H1 (cell line): ENCODE data around the gene EPHB6. TPM values are rescaled to one million over a fixed set of nuclear protein-coding genes. Genes with fewer than 3 reads are reported as not detected.

Experiments used
- CTCF ChIA-PET: fragments of 300-600 bp; sonication (Branson Sonifier 250); formaldehyde crosslinking; loops from one replicate; lab custom pipeline; 2021; ENCODE audit not compliant: partially characterized antibody; lab: Charles Lee
- POLR2A ChIA-PET: fragments of 300-600 bp; sonication (Branson Sonifier 250); formaldehyde crosslinking; loops from one replicate; lab custom pipeline; 2021; ENCODE audit warnings: inconsistent platforms; ENCODE audit not compliant: partially characterized antibody; lab: Charles Lee
- DNase-seq, 2 experiments: peaks; one replicate each; pipeline versions ENCODE4 v3.0.0 to v3.0.0-alpha.2; 2010 to 2022; ENCODE audit warnings: low spot score in 2 of 2, low read depth in 1 of 2, mixed read lengths in 1 of 2
- FAIRE-seq: peaks from 2 replicates; lab custom pipeline; 2011; peaks lifted over from hg19 to GRCh38; lab: Jason Lieb, UNC
- H2AFZ ChIP-seq: 2 replicates; pipeline ENCODE4 v1.8.1; 2012; ENCODE audit warnings: low read length, inconsistent platforms
- H2AK5ac ChIP-seq: 2 replicates; pipeline ENCODE4 v1.6.1; 2013; ENCODE audit warnings: low read depth, low read length
- H2BK120ac ChIP-seq: replicated peaks from 2 replicates; pipeline ENCODE3; 2013; ENCODE audit warnings: low read depth, low read length, inconsistent platforms
- H2BK12ac ChIP-seq: 2 replicates; pipeline ENCODE4 v1.6.1; 2013; ENCODE audit warnings: low read depth, low read length
- H2BK15ac ChIP-seq: 2 replicates; pipeline ENCODE4 v1.6.1; 2013; ENCODE audit warnings: low read length
- H2BK20ac ChIP-seq: 2 replicates; pipeline ENCODE4 v1.6.1; 2013; ENCODE audit warnings: low read length
- H2BK5ac ChIP-seq: 2 replicates; pipeline ENCODE4 v1.6.1; 2013; ENCODE audit warnings: low read depth, low read length
- H3K14ac ChIP-seq: 2 replicates; pipeline ENCODE4 v1.6.1; 2013; ENCODE audit warnings: inconsistent platforms; ENCODE audit not compliant: insufficient read length
- H3K18ac ChIP-seq: 2 replicates; pipeline ENCODE4 v1.6.1; 2013; ENCODE audit warnings: low read length; ENCODE audit errors: extremely low read depth
- H3K23ac ChIP-seq: 2 replicates; pipeline ENCODE4 v1.6.1; 2013; ENCODE audit warnings: inconsistent platforms; ENCODE audit not compliant: insufficient read length
- H3K23me2 ChIP-seq: 2 replicates; pipeline ENCODE4 v1.6.1; 2013; ENCODE audit warnings: low read depth, low read length
- H3K27ac ChIP-seq: 2 replicates; pipeline ENCODE4 v1.6.1; 2011; ENCODE audit warnings: low read depth, low read length, inconsistent platforms
- H3K27me3 ChIP-seq, 4 experiments: replicated peaks in 1 of 4; 1 replicate in 1 of 4; 2 replicates in 3 of 4; pipeline versions ENCODE4 v1.6.1 to v1.8.1; 2011 to 2013; ENCODE audit warnings: low read length in 3 of 4, mild to moderate bottlenecking in 3 of 4, inconsistent platforms in 2 of 4, mixed read lengths in 2 of 4, moderate library complexity in 1 of 4; ENCODE audit not compliant: control insufficient read depth in 3 of 4, insufficient read depth in 3 of 4; ENCODE audit errors: extremely low read depth in 1 of 4
- H3K36me3 ChIP-seq, 4 experiments: 2 replicates each; pipeline versions ENCODE4 v1.6.1 to v1.8.1; 2011 to 2013; ENCODE audit warnings: mild to moderate bottlenecking in 4 of 4, low read length in 3 of 4, moderate library complexity in 2 of 4, control low read depth in 1 of 4, inconsistent platforms in 1 of 4; ENCODE audit not compliant: insufficient read depth in 4 of 4, control insufficient read depth in 2 of 4
- H3K4ac ChIP-seq: replicated peaks from 2 replicates; pipeline ENCODE3; 2013; ENCODE audit warnings: low read length, low read depth, mixed read lengths, inconsistent platforms; ENCODE audit not compliant: insufficient read length
- H3K4me1 ChIP-seq, 4 experiments: replicated peaks in 1 of 4; 1 replicate in 1 of 4; 2 replicates in 3 of 4; pipeline versions ENCODE4 v1.6.1 to v1.8.1; 2011 to 2013; ENCODE audit warnings: low read length in 3 of 4, inconsistent platforms in 2 of 4, mixed read lengths in 1 of 4; ENCODE audit not compliant: insufficient read depth in 4 of 4, control insufficient read depth in 3 of 4
- H3K4me2 ChIP-seq, 2 experiments: 2 replicates each; pipeline versions ENCODE4 v1.6.1 to v1.8.1; 2011 to 2013; ENCODE audit warnings: low read depth in 2 of 2, low read length in 2 of 2, control low read depth in 1 of 2, inconsistent platforms in 1 of 2, mild to moderate bottlenecking in 1 of 2; ENCODE audit not compliant: insufficient read depth in 1 of 2
- H3K4me3 ChIP-seq, 4 experiments: fragments of 200-600, 300-600 bp in 1 of 4; sonication (generic), shearing (Covaris generic), sonication (Bioruptor Twin) in 1 of 4; 2 replicates each; pipeline versions ENCODE4 v1.5.1 to v1.8.1; 2011 to 2016; ENCODE audit warnings: low read length in 4 of 4, low read depth in 3 of 4, control low read depth in 2 of 4, inconsistent platforms in 2 of 4, mild to moderate bottlenecking in 2 of 4, mixed read lengths in 1 of 4, moderate library complexity in 1 of 4; ENCODE audit not compliant: insufficient read depth in 2 of 4; ENCODE audit errors: extremely low read depth in 1 of 4
- H3K56ac ChIP-seq: replicated peaks from 2 replicates; pipeline ENCODE3; 2013; ENCODE audit warnings: low read depth, mild to moderate bottlenecking, mixed read lengths, low read length, inconsistent platforms; ENCODE audit not compliant: insufficient read length
- H3K79me1 ChIP-seq: 2 replicates; pipeline ENCODE4 v1.6.1; 2013; ENCODE audit warnings: low read depth, low read length, control low read depth
- H3K79me2 ChIP-seq, 2 experiments: 2 replicates each; pipeline versions ENCODE4 v1.6.1 to v1.8.1; 2012 to 2013; ENCODE audit warnings: low read length in 2 of 2, mild to moderate bottlenecking in 2 of 2, inconsistent platforms in 1 of 2; ENCODE audit not compliant: insufficient read depth in 2 of 2, control insufficient read depth in 1 of 2
- H3K9ac ChIP-seq, 4 experiments: replicated peaks in 1 of 4; 1 replicate in 1 of 4; 2 replicates in 3 of 4; pipeline versions ENCODE4 v1.6.1 to v1.8.1; 2011 to 2013; ENCODE audit warnings: low read depth in 3 of 4, low read length in 3 of 4, control low read depth in 2 of 4, mild to moderate bottlenecking in 2 of 4, moderate library complexity in 2 of 4, inconsistent platforms in 1 of 4; ENCODE audit errors: extremely low read depth in 1 of 4
- H3K9me3 ChIP-seq, 2 experiments: 2 replicates each; pipeline versions ENCODE4 v1.6.1 to v1.8.1; 2012 to 2013; ENCODE audit warnings: mild to moderate bottlenecking in 2 of 2, moderate library complexity in 2 of 2, control low read depth in 1 of 2, inconsistent platforms in 1 of 2, low read depth in 1 of 2, low read length in 1 of 2, mixed read lengths in 1 of 2; ENCODE audit not compliant: insufficient read depth in 2 of 2
- H4K20me1 ChIP-seq, 2 experiments: replicated peaks in 1 of 2; 2 replicates each; pipeline versions ENCODE3 to v1.8.1; 2011 to 2013; ENCODE audit warnings: inconsistent platforms in 2 of 2, low read length in 2 of 2, mild to moderate bottlenecking in 1 of 2; ENCODE audit not compliant: insufficient read depth in 2 of 2, control insufficient read depth in 1 of 2
- H4K5ac ChIP-seq: 2 replicates; pipeline ENCODE4 v1.6.1; 2013; ENCODE audit warnings: low read length, low read depth, mixed read lengths, inconsistent platforms; ENCODE audit not compliant: insufficient read length
- H4K8ac ChIP-seq: 2 replicates; pipeline ENCODE4 v1.8.0; 2013; ENCODE audit warnings: mild to moderate bottlenecking, moderate library complexity, low read length, inconsistent platforms; ENCODE audit not compliant: insufficient read depth; ENCODE audit errors: extremely low read depth
- H4K91ac ChIP-seq: replicated peaks from 2 replicates; pipeline ENCODE3; 2013; ENCODE audit warnings: low read length, mixed read lengths, inconsistent platforms; ENCODE audit not compliant: insufficient read length
- KDM1A ChIP-seq: fragments of 200-600, 300-600 bp; sonication (generic); IDR thresholded peaks from 2 replicates; pipeline ENCODE4 v1.7.1; 2016; ENCODE audit warnings: mild to moderate bottlenecking, low read length, borderline replicate concordance
- RAD21 ChIP-seq, 2 experiments: IDR thresholded peaks in 1 of 2; conservative IDR thresholded peaks in 1 of 2; 2 replicates each; pipeline ENCODE4 v1.6.1; 2011; ENCODE audit warnings: low read depth in 2 of 2, low read length in 2 of 2, improper control_type of control experiment in 1 of 2, inconsistent platforms in 1 of 2, mild to moderate bottlenecking in 1 of 2, moderate library complexity in 1 of 2
- SUZ12 ChIP-seq: fragments of 200-600 bp; sonication (generic); IDR thresholded peaks from 2 replicates; pipeline ENCODE4 v1.6.1; 2012; ENCODE audit warnings: mild to moderate bottlenecking, inconsistent platforms, low read length, moderate library complexity, mixed read lengths
- TAF7 ChIP-seq: optimal IDR thresholded peaks from 2 replicates; pipeline ENCODE3; 2011; ENCODE audit warnings: low read depth, mild to moderate bottlenecking, inconsistent platforms, low read length, moderate library complexity, borderline replicate concordance
- WGBS, 2 experiments: shearing (Covaris generic) in 1 of 2; methylation state at CpG; one replicate each; pipeline versions ENCODE4 v1.1.6 to v1.1.7; 2013 to 2015; ENCODE audit warnings: low lambda C conversion rate in 2 of 2, mixed read lengths in 2 of 2, inconsistent platforms in 1 of 2, low coverage in 1 of 2, missing lambda C conversion rate in 1 of 2; ENCODE audit not compliant: insufficient replicate concordance in 2 of 2, insufficient coverage in 1 of 2, insufficient read length in 1 of 2; ENCODE audit errors: extremely low coverage in 1 of 2, missing lambda C conversion rate in 1 of 2; 5-methylcytosine and 5-hydroxymethylcytosine counted together
- polyA plus RNA-seq, 7 experiments: library from polyadenylated mRNA; depleted of rRNA in 3 of 7; stranded (reverse) in 5 of 7; unstranded in 2 of 7; fragments of >200 nt in 5 of 7; fragments of 200-250 nt in 2 of 7; gene quantifications; 1 replicate in 5 of 7; 2 replicates in 1 of 7; 4 replicates in 1 of 7; pipeline versions ENCODE4 v1.2.1 to v1.2.3, GENCODE V29; 2011 to 2013; ENCODE audit warnings: missing spikeins in 2 of 7, mixed read lengths in 2 of 7
- total RNA-seq: library from RNA; stranded (reverse); fragmentation: NEBNext Ultra II Directional; extraction: Animal tissue kit (Norgen Biotek cat#: 25700); gene quantifications from 2 replicates; pipeline ENCODE4 v1.2.1, GENCODE V29; 2021
- TF ChIP-seq, protein P1 (sequence below), 3 experiments: IDR thresholded peaks; 1 replicate in 2 of 3; 2 replicates in 1 of 3; pipeline versions ENCODE4 v1.5.1 to v1.6.1; 2011; ENCODE audit warnings: low read length in 3 of 3, mild to moderate bottlenecking in 3 of 3, inconsistent platforms in 2 of 3, low read depth in 1 of 3, moderate library complexity in 1 of 3; ENCODE audit not compliant: insufficient read depth in 1 of 3; ENCODE audit errors: control extremely low read depth in 1 of 3

The EPHB6 gene
- total and polyA plus RNA-seq, 2 of the 8 experiments (the other 6 are each of a cell fraction or from before 2014, with no cell fraction given): 19.7 TPM

DNA sequence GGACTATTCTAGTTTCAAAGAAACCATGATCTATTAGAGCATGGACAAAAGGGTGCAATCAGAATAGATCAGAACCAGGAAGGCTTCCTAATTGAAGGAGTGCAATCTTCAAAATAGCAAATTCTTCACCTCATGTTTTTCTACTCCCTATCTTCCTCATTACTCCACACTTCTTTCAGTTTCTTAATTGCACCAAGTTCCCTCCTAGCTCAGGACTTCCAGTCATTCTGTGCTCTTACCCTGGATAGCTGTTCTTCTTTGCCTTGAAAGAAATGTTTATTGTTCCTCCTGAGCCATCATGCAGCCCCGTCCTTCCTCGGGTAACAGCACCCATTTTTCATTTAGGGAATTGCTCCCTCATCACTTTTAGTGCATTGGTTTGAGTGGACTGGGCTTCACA, 55.6 kb downstream of the EPHB6 start:
- no peak overlapping the region for H3K56ac ChIP-seq
- 69% methylated on average over 2 of the region's 2 CpGs; no CpG with 5 or more reads in 1 of the 2 experiments for WGBS, 2 experiments
- no peaks in the 10 kb centered on the region for H3K79me1 ChIP-seq
- H2BK12ac ChIP-seq: no peak overlapping the region
- no peak overlapping the region for H4K91ac ChIP-seq
- H3K4me3 ChIP-seq: no peak overlapping the region
- ChIA-PET CTCF (interaction anchor here (0.8 to 3.9 kb wide), 22 partner anchors 8 to 564 kb away, joined by 3 to 34 read pairs (median 7); partner anchors contain the start of genes LLCFC1 and TRPV5), POLR2A (interaction anchor here (1.0 kb wide), 2 partner anchors 13 to 22 kb away, joined by 3 to 5 read pairs; no protein-coding TSS in a partner anchor)
- H2BK120ac ChIP-seq: no peak overlapping the region
- H3K9me3 ChIP-seq: peaks cover 12 to 17% of the 10 kb centered on the region in 2 experiments; a peak in 2 of 4 replicates
- no peak overlapping the region for H2BK5ac ChIP-seq
- no peaks in the 10 kb centered on the region for H3K4me1 ChIP-seq
- no peak overlapping the region for H3K4me2 ChIP-seq
- no peaks in the 10 kb centered on the region for H3K27me3 ChIP-seq
- H3K36me3 ChIP-seq: no peaks in the 10 kb centered on the region
- DNase-seq: no peak
- H3K4ac ChIP-seq: no peak overlapping the region
- no peak overlapping the region for H3K27ac ChIP-seq
- no peak overlapping the region for H4K5ac ChIP-seq
- no peaks in the 10 kb centered on the region for H3K23me2 ChIP-seq
- H3K23ac ChIP-seq: no peak overlapping the region
- H2BK20ac ChIP-seq: no peak overlapping the region
- no peak overlapping the region for H3K9ac ChIP-seq
- no peak overlapping the region for H4K8ac ChIP-seq
- H4K20me1 ChIP-seq: no peaks in the 10 kb centered on the region
- no peak overlapping the region for H3K18ac ChIP-seq
- H3K79me2 ChIP-seq: no peaks in the 10 kb centered on the region
- H3K14ac ChIP-seq: no peak overlapping the region
- no peak for FAIRE-seq
- no peak overlapping the region for H2BK15ac ChIP-seq
- TF ChIP-seq RAD21 (IDR thresholded peaks at IDR 0.05 in 1 of 2, conservative IDR thresholded peaks at IDR 0.05 in 1 of 2; ENCODE audit: low read depth in 2 of 2, low read length in 2 of 2) (no peak), KDM1A (no peak), TAF7 (no peak), SUZ12 (no peak)
- TF ChIP-seq, protein P1, sequence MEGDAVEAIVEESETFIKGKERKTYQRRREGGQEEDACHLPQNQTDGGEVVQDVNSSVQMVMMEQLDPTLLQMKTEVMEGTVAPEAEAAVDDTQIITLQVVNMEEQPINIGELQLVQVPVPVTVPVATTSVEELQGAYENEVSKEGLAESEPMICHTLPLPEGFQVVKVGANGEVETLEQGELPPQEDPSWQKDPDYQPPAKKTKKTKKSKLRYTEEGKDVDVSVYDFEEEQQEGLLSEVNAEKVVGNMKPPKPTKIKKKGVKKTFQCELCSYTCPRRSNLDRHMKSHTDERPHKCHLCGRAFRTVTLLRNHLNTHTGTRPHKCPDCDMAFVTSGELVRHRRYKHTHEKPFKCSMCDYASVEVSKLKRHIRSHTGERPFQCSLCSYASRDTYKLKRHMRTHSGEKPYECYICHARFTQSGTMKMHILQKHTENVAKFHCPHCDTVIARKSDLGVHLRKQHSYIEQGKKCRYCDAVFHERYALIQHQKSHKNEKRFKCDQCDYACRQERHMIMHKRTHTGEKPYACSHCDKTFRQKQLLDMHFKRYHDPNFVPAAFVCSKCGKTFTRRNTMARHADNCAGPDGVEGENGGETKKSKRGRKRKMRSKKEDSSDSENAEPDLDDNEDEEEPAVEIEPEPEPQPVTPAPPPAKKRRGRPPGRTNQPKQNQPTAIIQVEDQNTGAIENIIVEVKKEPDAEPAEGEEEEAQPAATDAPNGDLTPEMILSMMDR (IDR thresholded peaks at IDR 0.05; ENCODE audit: control extremely low read depth in 1 of 3, insufficient read depth in 1 of 3, low read depth in 1 of 3, low read length in 3 of 3): no peak
- H2AK5ac ChIP-seq: no peak overlapping the region
- H2AFZ ChIP-seq: no peak overlapping the region
